Lung (tissue), 12 donors: ENCODE data around the gene SLC2A6. TPM values are rescaled to one million over a fixed set of nuclear protein-coding genes. Genes with fewer than 3 reads are reported as not detected.

Source experiments
- ATAC-seq: fragments of 200-7000 bp; cut with Tn5 transposase; one replicate; pipeline ENCODE4 v1.9.1; 2020; ENCODE audit warnings: moderate number of reproducible peaks; ENCODE audit not compliant: insufficient read depth, low FRiP score
- DNase-seq, 3 donors: peaks; one replicate each; pipeline ENCODE4 v3.0.0-alpha.2; 2013 to 2017
- H3K27ac ChIP-seq, 2 donors: one replicate each; pipeline ENCODE4 v1.5.1; 2013; ENCODE audit warnings: mild to moderate bottlenecking in 2 of 2, moderate library complexity in 2 of 2, control low read depth in 1 of 2, inconsistent platforms in 1 of 2, low read depth in 1 of 2, low read length in 1 of 2
- H3K27me3 ChIP-seq, 3 donors: one replicate each; pipeline ENCODE4 v1.5.1; 2013; ENCODE audit warnings: low read length in 2 of 3; ENCODE audit not compliant: control insufficient read depth in 3 of 3, insufficient read depth in 3 of 3
- H3K36me3 ChIP-seq, 4 donors: one replicate each; pipeline ENCODE4 v1.5.1; 2013; ENCODE audit warnings: low read length in 4 of 4, mild to moderate bottlenecking in 1 of 4, moderate library complexity in 1 of 4; ENCODE audit not compliant: control insufficient read depth in 4 of 4, insufficient read depth in 4 of 4
- H3K4me1 ChIP-seq, 5 donors: one replicate each; pipeline ENCODE4 v1.5.1; 2013; ENCODE audit warnings: low read length in 5 of 5, mild to moderate bottlenecking in 2 of 5, moderate library complexity in 1 of 5; ENCODE audit not compliant: control insufficient read depth in 5 of 5, insufficient read depth in 5 of 5
- H3K4me3 ChIP-seq: one replicate; pipeline ENCODE4 v1.5.1; 2013; ENCODE audit warnings: mild to moderate bottlenecking, control low read depth, moderate library complexity
- H3K9ac ChIP-seq, 2 donors: one replicate each; pipeline ENCODE4 v1.5.1; 2013; ENCODE audit warnings: low read length in 2 of 2, control low read depth in 1 of 2; ENCODE audit not compliant: insufficient read depth in 1 of 2
- H3K9me3 ChIP-seq, 4 donors: one replicate each; pipeline ENCODE4 v1.5.1; 2013; ENCODE audit warnings: low read length in 3 of 4, mild to moderate bottlenecking in 1 of 4, moderate library complexity in 1 of 4; ENCODE audit not compliant: control insufficient read depth in 4 of 4, insufficient read depth in 3 of 4
- WGBS, 2 donors: extraction: QIAGEN DNeasy Blood & Tissue Kit; methylation state at CpG; one replicate each; pipeline ENCODE4 v1.1.7; 2013; 5-methylcytosine and 5-hydroxymethylcytosine counted together
- polyA plus RNA-seq, 2 donors: library from polyadenylated mRNA; stranded (reverse); fragments of 200-250 nt; gene quantifications; one replicate each; pipeline ENCODE4 v1.2.1, GENCODE V29; 2013
- total RNA-seq, 2 donors: library from RNA; depleted of rRNA in 1 of 2; stranded (reverse); fragments of >200 nt in 1 of 2; gene quantifications; one replicate each; pipeline ENCODE4 v1.2.1, GENCODE V29; 2014 to 2021
- TF ChIP-seq, protein P1 (sequence below): IDR thresholded peaks from 2 replicates; pipeline ENCODE4 v1.5.1; 2012; ENCODE audit warnings: mild to moderate bottlenecking; ENCODE audit errors: control extremely low read depth, extremely low read depth
- donor health status: control.
- donor health status: control.
- donor health status: Bipolar disorder and iron deficiency.
- donor health status: healthy.
- donor health status: DM: yes; HTN: yes; CAD: no.

Gene SLC2A6
- total and polyA plus RNA-seq, 4 donors = 8.4 to 49.6 (median 18.5) TPM

DNA sequence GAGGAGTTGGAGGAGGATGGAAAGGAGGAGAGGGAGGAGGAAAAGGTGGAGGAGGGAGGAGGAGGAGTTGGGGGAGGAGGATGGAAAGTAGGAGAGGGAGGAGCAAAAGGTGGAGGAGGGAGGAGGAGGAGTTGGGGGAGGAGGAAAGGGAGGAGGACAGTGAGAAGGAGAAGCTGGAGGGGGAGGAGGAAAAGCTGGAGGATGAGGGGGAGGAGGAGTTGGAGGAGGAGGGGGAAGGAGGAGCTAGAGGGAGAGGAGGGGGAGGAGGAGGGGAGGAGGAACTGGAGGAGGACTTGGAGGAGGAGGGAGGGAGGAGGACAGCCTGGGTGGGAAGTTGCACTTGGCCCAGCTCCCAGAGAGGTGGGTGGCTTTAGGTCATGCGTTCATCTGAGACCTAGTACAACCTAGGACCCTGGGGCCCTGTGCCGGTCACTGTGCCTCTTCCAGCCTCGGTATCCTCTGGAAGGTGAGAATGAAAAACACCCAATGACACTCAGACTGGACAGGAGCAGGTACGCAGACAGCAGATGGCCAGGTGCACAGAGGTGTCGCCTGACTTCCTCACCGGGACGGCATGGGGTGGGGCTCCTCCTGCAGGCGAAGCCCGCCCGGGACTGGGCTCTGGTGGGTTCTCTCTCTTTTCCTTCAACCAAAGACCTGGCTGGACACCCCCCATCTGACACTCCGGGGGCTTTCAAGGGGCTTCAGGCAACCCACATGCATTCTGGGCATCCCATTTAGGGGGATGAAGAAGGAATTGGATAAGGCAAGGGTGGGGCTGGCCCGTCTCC, 12.2 kb upstream of the SLC2A6 start:
- Histone ChIP-seq H3K27ac (no peak overlapping the region), H3K36me3 (no peaks in the 10 kb centered on the region)
- peak in 1 of 3 donors; percentile 51 for DNase-seq

DNA sequence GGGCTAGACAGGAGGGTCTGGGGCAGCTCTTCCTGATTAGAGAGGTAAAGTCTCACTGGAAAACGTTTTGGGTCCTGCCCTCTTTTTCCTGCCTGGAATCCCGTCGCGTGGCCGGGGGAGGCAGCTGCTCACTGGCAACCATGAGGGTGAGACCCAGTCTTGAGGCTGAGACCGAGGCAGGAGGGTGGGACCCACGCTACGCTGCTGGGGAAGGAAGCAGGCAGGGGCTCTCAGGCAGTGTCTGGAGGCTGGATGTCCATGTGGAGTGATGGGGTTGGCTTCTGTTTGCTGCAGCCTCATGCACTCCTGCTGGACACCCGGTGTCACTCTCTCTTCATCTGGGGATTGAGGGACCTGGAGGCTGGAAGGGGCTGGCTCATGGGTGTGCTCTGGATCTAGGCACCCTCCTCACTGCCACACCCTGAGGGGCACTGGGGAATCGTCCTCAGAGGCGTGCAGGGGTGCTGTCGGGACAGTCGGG, 11.3 kb upstream of the SLC2A6 start:
- ATAC-seq (no peak), DNase-seq (no peak)
- peaks cover 0 to 45% (median 5%) of the 10 kb centered on the region in 5 donors for H3K4me1 ChIP-seq
- WGBS, 2 donors = 72 to 84% methylated on average over 13 of the region's 13 CpGs
- no peak overlapping the region for H3K27ac ChIP-seq
- H3K9me3 ChIP-seq = no peaks in the 10 kb centered on the region
- no peaks in the 10 kb centered on the region for H3K27me3 ChIP-seq
- H3K36me3 ChIP-seq = no peaks in the 10 kb centered on the region
- TF ChIP-seq, protein P1, sequence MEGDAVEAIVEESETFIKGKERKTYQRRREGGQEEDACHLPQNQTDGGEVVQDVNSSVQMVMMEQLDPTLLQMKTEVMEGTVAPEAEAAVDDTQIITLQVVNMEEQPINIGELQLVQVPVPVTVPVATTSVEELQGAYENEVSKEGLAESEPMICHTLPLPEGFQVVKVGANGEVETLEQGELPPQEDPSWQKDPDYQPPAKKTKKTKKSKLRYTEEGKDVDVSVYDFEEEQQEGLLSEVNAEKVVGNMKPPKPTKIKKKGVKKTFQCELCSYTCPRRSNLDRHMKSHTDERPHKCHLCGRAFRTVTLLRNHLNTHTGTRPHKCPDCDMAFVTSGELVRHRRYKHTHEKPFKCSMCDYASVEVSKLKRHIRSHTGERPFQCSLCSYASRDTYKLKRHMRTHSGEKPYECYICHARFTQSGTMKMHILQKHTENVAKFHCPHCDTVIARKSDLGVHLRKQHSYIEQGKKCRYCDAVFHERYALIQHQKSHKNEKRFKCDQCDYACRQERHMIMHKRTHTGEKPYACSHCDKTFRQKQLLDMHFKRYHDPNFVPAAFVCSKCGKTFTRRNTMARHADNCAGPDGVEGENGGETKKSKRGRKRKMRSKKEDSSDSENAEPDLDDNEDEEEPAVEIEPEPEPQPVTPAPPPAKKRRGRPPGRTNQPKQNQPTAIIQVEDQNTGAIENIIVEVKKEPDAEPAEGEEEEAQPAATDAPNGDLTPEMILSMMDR = no peak
- H3K4me3 ChIP-seq = no peak overlapping the region
- H3K9ac ChIP-seq = no peak overlapping the region

More for the DNA sequence above, 12.2 kb upstream of the SLC2A6 start:
- 79 to 81% methylated on average over 12 of the region's 12 CpGs for WGBS, 2 donors
- Histone ChIP-seq H3K4me1 (peaks cover 0 to 49% (median 14%) of the 10 kb centered on the region in 5 donors), H3K9ac (no peak overlapping the region), H3K27me3 (no peaks in the 10 kb centered on the region), H3K4me3 (no peak overlapping the region), H3K9me3 (no peaks in the 10 kb centered on the region)
- TF ChIP-seq, protein P1 = no peak
- ATAC-seq = no peak

DNA sequence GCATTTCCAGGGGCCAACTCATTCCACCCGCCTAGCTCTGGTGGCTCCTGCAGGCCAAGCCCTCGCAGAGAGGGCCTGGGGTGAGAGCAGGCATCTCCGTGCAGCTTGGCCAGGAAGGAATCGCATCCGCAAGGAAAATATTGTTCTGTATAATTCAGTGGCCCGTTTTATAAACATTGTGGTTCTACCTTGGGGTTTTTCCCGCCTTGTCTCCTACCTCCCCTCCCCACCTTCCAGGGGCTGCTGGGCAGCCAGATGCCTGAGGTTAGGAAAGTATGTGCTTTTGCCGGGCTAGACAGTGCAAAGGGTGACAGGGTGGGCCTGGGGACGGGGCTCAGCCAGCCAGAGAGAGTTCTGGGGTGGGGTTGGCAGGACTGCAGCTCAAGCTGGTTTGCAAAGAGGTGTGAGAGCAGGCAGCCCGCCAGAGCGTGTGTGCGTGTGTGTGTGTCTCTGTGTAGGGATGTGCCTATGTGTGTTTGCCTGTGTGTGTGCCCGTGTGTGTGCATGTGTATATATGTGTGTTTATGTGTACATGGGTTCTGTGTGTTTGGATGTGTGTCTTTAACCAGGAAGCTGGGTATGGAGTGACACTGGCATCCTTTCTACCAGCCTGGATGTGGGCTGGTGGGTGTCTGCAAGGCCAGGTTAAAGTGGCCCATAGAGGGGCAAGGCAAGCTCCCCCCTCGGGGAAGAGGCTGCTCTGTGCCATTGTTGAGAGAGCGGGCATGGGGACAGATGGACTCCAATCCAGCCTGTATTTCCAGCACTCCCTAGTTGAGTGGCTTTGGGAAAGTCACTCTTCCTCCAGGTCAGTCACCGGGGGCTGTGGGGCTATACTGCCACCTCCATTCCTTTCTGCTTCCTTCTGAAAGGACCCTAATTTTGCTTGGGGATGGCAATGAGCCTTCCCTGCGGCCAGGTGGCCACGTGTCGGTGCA, 10.6 kb upstream of the SLC2A6 start:
- Histone ChIP-seq H3K36me3 (no peaks in the 10 kb centered on the region), H3K27ac (no peak overlapping the region), H3K27me3 (no peaks in the 10 kb centered on the region), H3K9ac (no peak overlapping the region), H3K9me3 (no peaks in the 10 kb centered on the region), H3K4me3 (no peak overlapping the region), H3K4me1 (peaks cover 0 to 38% (median 3%) of the 10 kb centered on the region in 5 donors)
- TF ChIP-seq, protein P1 = no peak
- ATAC-seq (no peak), DNase-seq (peak in 2 of 3 donors; percentile 42 to 52)
- 83 to 92% methylated on average over 19 of the region's 19 CpGs for WGBS, 2 donors
